DOHH2 (cell line): ENCODE results near the gene NEGR1.

ENCODE experiments used
- H3F3A ChIP-seq: fragments of 200-600 bp; sonication (generic), shearing (Covaris generic); 2 replicates; pipeline ENCODE4 v1.6.0; 2016; ENCODE audit warnings: antibody characterized with exemption, mild to moderate bottlenecking; ENCODE audit not compliant: control insufficient read depth, insufficient read depth
- H3K27ac ChIP-seq: fragments of 200-600 bp; sonication (generic); 2 replicates; pipeline ENCODE4 v1.5.1; 2014; ENCODE audit warnings: low read depth, mild to moderate bottlenecking, low read length, moderate library complexity
- H3K27me3 ChIP-seq: fragments of 200-600 bp; sonication (generic); 2 replicates; pipeline ENCODE4 v1.6.1; 2014; ENCODE audit warnings: mild to moderate bottlenecking, low read length, mixed read lengths; ENCODE audit not compliant: control insufficient read depth
- H3K36me3 ChIP-seq: fragments of 200-600 bp; sonication (generic); 2 replicates; pipeline ENCODE4 v1.6.1; 2014; ENCODE audit warnings: mild to moderate bottlenecking, low read length, moderate library complexity, mixed read lengths; ENCODE audit not compliant: control insufficient read depth
- H3K4me1 ChIP-seq: fragments of 200-600 bp; sonication (generic); 2 replicates; pipeline ENCODE4 v1.6.1; 2014; ENCODE audit warnings: mild to moderate bottlenecking, low read length, mixed read lengths; ENCODE audit not compliant: control insufficient read depth
- H3K4me2 ChIP-seq: fragments of 200-600 bp; sonication (generic); 2 replicates; pipeline ENCODE4 v1.6.0; 2014; ENCODE audit warnings: mild to moderate bottlenecking, low read length, moderate library complexity
- H3K4me3 ChIP-seq: fragments of 200-600 bp; sonication (generic); 2 replicates; pipeline ENCODE4 v1.5.1; 2014; ENCODE audit warnings: mild to moderate bottlenecking, low read length, mixed read lengths
- H3K79me2 ChIP-seq: fragments of 200-600 bp; sonication (generic); 2 replicates; pipeline ENCODE4 v1.6.1; 2014; ENCODE audit warnings: mild to moderate bottlenecking, low read length, mixed read lengths; ENCODE audit not compliant: control insufficient read depth
- H3K9me2 ChIP-seq: fragments of 200-600 bp; sonication (generic); replicated peaks from 2 replicates; pipeline ENCODE4 v1.6.1; 2014; ENCODE audit warnings: mild to moderate bottlenecking, low read length, mixed read lengths; ENCODE audit not compliant: control insufficient read depth
- H3K9me3 ChIP-seq: fragments of 200-600 bp; sonication (generic); 2 replicates; pipeline ENCODE4 v1.6.1; 2014; ENCODE audit warnings: antibody characterized with exemption, low read length, mixed read lengths; ENCODE audit not compliant: control insufficient read depth, insufficient read depth
- H4K20me1 ChIP-seq: fragments of 200-600 bp; sonication (generic); 2 replicates; pipeline ENCODE4 v1.6.0; 2014; ENCODE audit warnings: low read depth, mild to moderate bottlenecking, antibody characterized with exemption, low read length, moderate library complexity; ENCODE audit not compliant: control insufficient read depth, insufficient read depth
- EZH2phosphoT487 ChIP-seq: fragments of 200-600 bp; sonication (generic); IDR thresholded peaks from 2 replicates; pipeline ENCODE4 v1.6.1; 2017; ENCODE audit warnings: borderline replicate concordance, mild to moderate bottlenecking, antibody characterized with exemption, low read length, moderate library complexity, mixed read lengths
- TF ChIP-seq, protein P1 (sequence below): fragments of 200-600 bp; sonication (generic); IDR thresholded peaks from one replicate; pipeline ENCODE4 v1.5.1; 2014; ENCODE audit warnings: antibody characterized with exemption, mild to moderate bottlenecking, low read depth, low read length; ENCODE audit not compliant: poor library complexity, severe bottlenecking

NEGR1 gene

DNA sequence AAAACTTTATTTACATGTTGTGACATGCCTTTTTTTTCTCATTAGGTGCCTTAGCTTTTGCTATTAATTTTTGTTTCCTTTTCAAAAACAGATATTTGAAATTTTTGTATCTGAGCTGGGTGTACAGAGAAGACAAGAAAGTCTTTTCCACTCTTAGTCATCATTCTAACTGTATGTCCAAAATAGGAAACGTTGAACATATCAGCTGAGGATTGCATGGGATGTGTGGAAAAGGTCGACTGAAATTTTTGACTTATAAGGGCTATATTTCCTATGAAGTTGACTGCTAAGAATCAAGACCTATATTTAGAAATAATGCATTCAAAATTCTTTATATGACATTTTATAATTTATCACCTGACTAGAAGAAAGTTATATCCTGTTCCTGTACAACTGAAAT is 931.5 kb downstream of the NEGR1 start:
- Histone ChIP-seq H3F3A (no peaks in the 10 kb centered on the region), H3K4me2 (no peak overlapping the region), H3K4me3 (no peak overlapping the region), H4K20me1 (no peaks in the 10 kb centered on the region), H3K27ac (no peak overlapping the region), H3K27me3 (no peaks in the 10 kb centered on the region), H3K9me2 (no peaks in the 10 kb centered on the region), H3K4me1 (no peaks in the 10 kb centered on the region), H3K79me2 (no peaks in the 10 kb centered on the region), H3K36me3 (no peaks in the 10 kb centered on the region), H3K9me3 (no peaks in the 10 kb centered on the region)
- TF ChIP-seq, protein P1, sequence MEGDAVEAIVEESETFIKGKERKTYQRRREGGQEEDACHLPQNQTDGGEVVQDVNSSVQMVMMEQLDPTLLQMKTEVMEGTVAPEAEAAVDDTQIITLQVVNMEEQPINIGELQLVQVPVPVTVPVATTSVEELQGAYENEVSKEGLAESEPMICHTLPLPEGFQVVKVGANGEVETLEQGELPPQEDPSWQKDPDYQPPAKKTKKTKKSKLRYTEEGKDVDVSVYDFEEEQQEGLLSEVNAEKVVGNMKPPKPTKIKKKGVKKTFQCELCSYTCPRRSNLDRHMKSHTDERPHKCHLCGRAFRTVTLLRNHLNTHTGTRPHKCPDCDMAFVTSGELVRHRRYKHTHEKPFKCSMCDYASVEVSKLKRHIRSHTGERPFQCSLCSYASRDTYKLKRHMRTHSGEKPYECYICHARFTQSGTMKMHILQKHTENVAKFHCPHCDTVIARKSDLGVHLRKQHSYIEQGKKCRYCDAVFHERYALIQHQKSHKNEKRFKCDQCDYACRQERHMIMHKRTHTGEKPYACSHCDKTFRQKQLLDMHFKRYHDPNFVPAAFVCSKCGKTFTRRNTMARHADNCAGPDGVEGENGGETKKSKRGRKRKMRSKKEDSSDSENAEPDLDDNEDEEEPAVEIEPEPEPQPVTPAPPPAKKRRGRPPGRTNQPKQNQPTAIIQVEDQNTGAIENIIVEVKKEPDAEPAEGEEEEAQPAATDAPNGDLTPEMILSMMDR, result no peak
- TF ChIP-seq EZH2phosphoT487, result no peak

DNA sequence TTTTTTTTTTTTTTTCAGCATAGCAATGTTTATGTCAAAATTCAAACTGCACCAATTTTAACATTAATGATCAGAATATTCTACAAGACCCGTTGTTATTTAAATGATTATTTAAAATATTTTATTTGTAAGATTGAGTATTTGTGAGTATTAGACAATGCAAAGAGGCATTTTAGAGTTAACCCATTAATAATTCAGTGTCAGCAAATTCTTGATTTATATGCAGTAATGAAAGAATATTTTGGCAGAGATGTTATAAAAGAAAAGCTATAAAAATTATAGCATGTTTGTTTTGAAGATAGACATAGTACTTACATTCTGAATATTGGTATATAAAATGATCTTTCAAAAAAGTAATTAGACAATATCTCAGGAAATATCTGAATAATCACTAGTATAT is 932.0 kb downstream of the NEGR1 start:
- Histone ChIP-seq H3K27me3 (no peaks in the 10 kb centered on the region), H4K20me1 (no peaks in the 10 kb centered on the region), H3K27ac (no peak overlapping the region), H3K79me2 (no peaks in the 10 kb centered on the region), H3F3A (no peaks in the 10 kb centered on the region), H3K4me3 (no peak overlapping the region), H3K9me3 (no peaks in the 10 kb centered on the region), H3K4me1 (no peaks in the 10 kb centered on the region), H3K9me2 (no peaks in the 10 kb centered on the region), H3K4me2 (no peak overlapping the region), H3K36me3 (no peaks in the 10 kb centered on the region)
- no peak for TF ChIP-seq EZH2phosphoT487
- TF ChIP-seq, protein P1, result no peak
